Neural crest cell (in vitro differentiated cells): ENCODE results near the gene ICAM4. TPM values are rescaled to one million over a fixed set of nuclear protein-coding genes. Genes with fewer than 3 reads are reported as not detected.

Experiments used
- DNase-seq: peaks from one replicate; pipeline ENCODE4 v3.0.0; 2021; ENCODE audit warnings: low read depth, mixed read lengths, low spot score
- H3K27ac Mint-ChIP-seq: one replicate; pipeline ENCODE4 v1.8.0; 2021; ENCODE audit warnings: mild to moderate bottlenecking, mixed read lengths; ENCODE audit not compliant: unreplicated experiment
- H3K27me3 Mint-ChIP-seq: 2 replicates; pipeline ENCODE4 v1.8.0; 2021; ENCODE audit warnings: low read depth, mild to moderate bottlenecking, mixed read lengths
- H3K36me3 Mint-ChIP-seq: 2 replicates; pipeline ENCODE4 v1.8.0; 2021; ENCODE audit warnings: low read depth, mild to moderate bottlenecking, mixed read lengths
- H3K4me1 Mint-ChIP-seq: 2 replicates; pipeline ENCODE4 v1.8.0; 2021; ENCODE audit warnings: mixed read lengths
- H3K4me3 Mint-ChIP-seq: one replicate; pipeline ENCODE4 v1.8.0; 2021; ENCODE audit warnings: mild to moderate bottlenecking, mixed read lengths
- H3K9me3 Mint-ChIP-seq: 2 replicates; pipeline ENCODE4 v1.8.0; 2021; ENCODE audit warnings: mixed read lengths
- CTCF ChIP-seq: fragments of 200-600 bp; sonication (generic); conservative IDR thresholded peaks from 2 replicates; pipeline ENCODE4 v1.5.0; 2021; ENCODE audit warnings: antibody characterized with exemption, mild to moderate bottlenecking
- total RNA-seq: library from RNA; stranded (reverse); gene quantifications from 2 replicates; pipeline ENCODE4 v1.2.1, GENCODE V29; 2021

ICAM4 gene
- total RNA-seq, 1 donor from 2014 or later = not detected

GRCh38 chr19:10284960-10285278, 1.8 kb upstream of the ICAM4 start:
- DNase-seq = no peak
- Mint-ChIP-seq H3K4me1 (peaks cover 6% of the 10 kb centered on the region), H3K27ac (no peak overlapping the region), H3K4me3 (no peak overlapping the region), H3K27me3 (peaks cover 70% of the 10 kb centered on the region), H3K36me3 (no peaks in the 10 kb centered on the region), H3K9me3 (no peaks in the 10 kb centered on the region)
- TF ChIP-seq CTCF = no peak

- TF ChIP-seq CTCF = no peak
- Mint-ChIP-seq H3K4me1 (peaks cover 8% of the 10 kb centered on the region), H3K4me3 (no peak overlapping the region), H3K36me3 (no peaks in the 10 kb centered on the region), H3K27me3 (peaks cover 72% of the 10 kb centered on the region), H3K9me3 (no peaks in the 10 kb centered on the region), H3K27ac (no peak overlapping the region)
- no peak for DNase-seq
Measured at GRCh38 chr19:10285393-10285792, 1.4 kb upstream of the ICAM4 start.

GRCh38 chr19:10288662-10289166, 2.0 kb downstream of the ICAM4 start:
- Mint-ChIP-seq H3K36me3 (no peaks in the 10 kb centered on the region), H3K4me3 (peak overlapping the region; percentile 81), H3K27me3 (peaks cover 98% of the 10 kb centered on the region), H3K27ac (no peak overlapping the region), H3K9me3 (no peaks in the 10 kb centered on the region), H3K4me1 (peaks cover 22% of the 10 kb centered on the region)
- TF ChIP-seq CTCF = no peak
- DNase-seq = peak; percentile 56

- H3K27me3 Mint-ChIP-seq = peaks cover 99% of the 10 kb centered on the region
- TF ChIP-seq CTCF = no peak
- DNase-seq = no peak
Measured at GRCh38 chr19:10289167-10289835, 2.5 kb downstream of the ICAM4 start.

GRCh38 chr19:10289836-10290356, 3.1 kb downstream of the ICAM4 start, which contains the start of gene ICAM5:
TSS of gene ICAM5 (plus strand) at chr19:10289952. CDS start at chr19:10290044, 92 bp downstream.
- H3K9me3 Mint-ChIP-seq = no peaks in the 10 kb centered on the region
- peaks cover 22% of the 10 kb centered on the region for H3K4me1 Mint-ChIP-seq
- no peak within 1 kb of the TSS for H3K27ac Mint-ChIP-seq
- H3K27me3 Mint-ChIP-seq = peaks cover 100% of the 10 kb centered on the region
- peak within 1 kb of the TSS; percentile 81 for H3K4me3 Mint-ChIP-seq
- TF ChIP-seq CTCF = no peak
- DNase-seq = no peak
- no peaks in the 10 kb centered on the region for H3K36me3 Mint-ChIP-seq

More at GRCh38 chr19:10289167-10289835, 2.5 kb downstream of the ICAM4 start:
- H3K27ac Mint-ChIP-seq = no peak overlapping the region
- H3K9me3 Mint-ChIP-seq = no peaks in the 10 kb centered on the region
- peaks cover 22% of the 10 kb centered on the region for H3K4me1 Mint-ChIP-seq
- H3K36me3 Mint-ChIP-seq = no peaks in the 10 kb centered on the region
- H3K4me3 Mint-ChIP-seq = peak overlapping the region; percentile 81
